Body of pancreas (tissue), 4 donors: Measurements from ENCODE around the gene INSR.

Experiments used
- POLR2A ChIP-seq, 3 donors: fragments of 450-650 bp; IDR thresholded peaks; one replicate each; pipeline ENCODE4 v1.6.1; 2016; ENCODE audit warnings: antibody characterized with exemption in 3 of 3, mild to moderate bottlenecking in 2 of 3
- TF ChIP-seq, protein P1 (sequence below), 7 experiments: fragments of 450-650 bp in 4 of 7; fragments of 200-600 bp in 3 of 7; sonication (generic) in 3 of 7; IDR thresholded peaks; one replicate each; pipeline ENCODE4 v1.5.1; 2016 to 2019; ENCODE audit warnings: antibody characterized with exemption in 7 of 7

DNA sequence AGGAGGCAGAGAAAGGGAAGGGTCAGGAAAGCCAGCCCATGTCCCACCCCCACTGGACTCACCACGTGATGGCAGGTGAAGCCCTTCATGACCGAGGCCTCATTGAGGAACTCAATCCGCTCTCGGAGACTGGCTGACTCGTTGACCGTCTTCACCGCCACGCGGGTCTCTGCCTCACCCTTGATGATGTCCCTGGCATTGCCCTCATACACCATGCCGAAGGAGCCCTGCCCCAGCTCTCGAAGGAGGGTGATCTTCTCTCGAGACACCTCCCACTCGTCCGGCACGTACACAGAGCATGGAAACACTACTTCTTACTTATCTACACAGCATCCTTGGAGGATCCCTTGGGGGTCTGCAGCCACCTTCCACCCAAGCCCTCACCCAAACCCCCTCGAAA, 169.0 kb downstream of the INSR start:
- TF ChIP-seq, protein P1, sequence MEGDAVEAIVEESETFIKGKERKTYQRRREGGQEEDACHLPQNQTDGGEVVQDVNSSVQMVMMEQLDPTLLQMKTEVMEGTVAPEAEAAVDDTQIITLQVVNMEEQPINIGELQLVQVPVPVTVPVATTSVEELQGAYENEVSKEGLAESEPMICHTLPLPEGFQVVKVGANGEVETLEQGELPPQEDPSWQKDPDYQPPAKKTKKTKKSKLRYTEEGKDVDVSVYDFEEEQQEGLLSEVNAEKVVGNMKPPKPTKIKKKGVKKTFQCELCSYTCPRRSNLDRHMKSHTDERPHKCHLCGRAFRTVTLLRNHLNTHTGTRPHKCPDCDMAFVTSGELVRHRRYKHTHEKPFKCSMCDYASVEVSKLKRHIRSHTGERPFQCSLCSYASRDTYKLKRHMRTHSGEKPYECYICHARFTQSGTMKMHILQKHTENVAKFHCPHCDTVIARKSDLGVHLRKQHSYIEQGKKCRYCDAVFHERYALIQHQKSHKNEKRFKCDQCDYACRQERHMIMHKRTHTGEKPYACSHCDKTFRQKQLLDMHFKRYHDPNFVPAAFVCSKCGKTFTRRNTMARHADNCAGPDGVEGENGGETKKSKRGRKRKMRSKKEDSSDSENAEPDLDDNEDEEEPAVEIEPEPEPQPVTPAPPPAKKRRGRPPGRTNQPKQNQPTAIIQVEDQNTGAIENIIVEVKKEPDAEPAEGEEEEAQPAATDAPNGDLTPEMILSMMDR (IDR thresholded peaks at IDR 0.05): no peak
- no peak for TF ChIP-seq POLR2A (IDR thresholded peaks at IDR 0.05)
